ENCODE measurements around the gene SBK2. TPM values are rescaled to one million over a fixed set of nuclear protein-coding genes. Genes with fewer than 3 reads are reported as not detected.
A peak's percentile ranks its signal among the peaks of the same experiment; 100 is the strongest.

SBK2 gene
- total RNA-seq, 2 donors from 2014 or later = 111 to 172 TPM

DNA sequence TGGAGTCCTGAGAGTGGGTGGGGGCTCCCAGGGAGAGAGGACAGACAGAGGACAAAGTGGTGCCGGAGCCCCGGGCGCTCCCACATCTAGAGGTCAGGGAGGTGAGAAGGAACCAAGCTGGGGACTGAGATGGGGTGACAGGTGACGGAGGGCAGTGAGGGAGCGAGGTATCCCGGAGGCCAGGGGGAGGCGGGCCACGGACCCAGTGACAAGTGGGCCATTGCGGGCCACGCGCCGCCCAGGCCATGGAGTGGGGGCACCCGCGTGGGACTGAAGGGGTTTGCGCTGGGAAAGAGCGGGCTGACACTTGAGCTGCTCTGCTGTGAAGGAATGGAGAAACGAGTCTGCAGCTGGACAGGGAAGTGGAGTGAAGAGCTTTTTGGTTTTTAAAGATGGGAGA lies 57.9 kb downstream of the SBK2 start:
- Histone ChIP-seq H3K36me3 (peaks cover 11% of the 10 kb centered on the region), H3K27ac (peak overlapping the region in 1 of 2 donors; percentile 77), H3K27me3 (no peaks in the 10 kb centered on the region), H3K9me3 (no peaks in the 10 kb centered on the region), H3K4me1 (peaks cover 0 to 39% of the 10 kb centered on the region in 2 donors), H3K4me3 (no peak overlapping the region)
- no peak for DNase-seq (ENCODE audit: low spot score)
- TF ChIP-seq CTCF (IDR thresholded peaks at IDR 0.05) = no peak

Other genes starting within 250 kb of the SBK2 start
- 1 to 10 TPM in 1 of 2 donors, not detected in 1; 3.3 TPM for gene TMEM150B, start 211.8 kb downstream of the SBK2 start, total RNA-seq
- gene KMT5C, start 197.3 kb downstream of the SBK2 start, total RNA-seq = 1 to 10 TPM; 2.4 to 3.3 TPM
- gene COX6B2, start 182.4 kb downstream of the SBK2 start, total RNA-seq = not detected
- not detected for gene GARIN5B, start 173.9 kb downstream of the SBK2 start, total RNA-seq
- under 1 TPM in 1 of 2 donors, not detected in 1; 0.16 TPM for gene IL11, start 166.7 kb downstream of the SBK2 start, total RNA-seq
- gene TMEM190, start 160.3 kb downstream of the SBK2 start, total RNA-seq = not detected
- 1 to 10 TPM in 1 of 2 donors, not detected in 1; 1.2 TPM for gene TMEM238, start 152.8 kb downstream of the SBK2 start, total RNA-seq
- 100 to 1,000 TPM; 175 to 319 TPM for gene RPL28, start 151.2 kb downstream of the SBK2 start, total RNA-seq
- 10 to 100 TPM; 19.1 to 22.0 TPM for gene UBE2S, start 129.3 kb downstream of the SBK2 start, total RNA-seq
- gene SHISA7, start 93.8 kb downstream of the SBK2 start, total RNA-seq = not detected
- gene ISOC2, start 75.5 kb downstream of the SBK2 start, total RNA-seq = 10 to 100 TPM; 87.0 to 92.2 TPM
- gene C19orf85, start 72.4 kb downstream of the SBK2 start, total RNA-seq = not detected
- 10 to 100 TPM in 1 of 2 donors, 1 to 10 TPM in 1; 5.6 to 13.2 TPM for gene ZNF628, start 60.5 kb downstream of the SBK2 start, total RNA-seq
- 1 to 10 TPM; 2.3 to 7.0 TPM for gene NAT14, start 51.9 kb downstream of the SBK2 start, total RNA-seq
- 1 to 10 TPM; 3.3 to 6.7 TPM for gene SSC5D, start 48.7 kb downstream of the SBK2 start, total RNA-seq
- gene SBK3, start 8.4 kb upstream of the SBK2 start, total RNA-seq = 100 to 1,000 TPM in 1 of 2 donors, 10 to 100 TPM in 1; 97.5 to 103 TPM
- gene ZNF579, start 43.7 kb upstream of the SBK2 start, total RNA-seq = 1 to 10 TPM; 6.2 to 6.4 TPM
- 10 to 100 TPM in 1 of 2 donors, 1 to 10 TPM in 1; 9.2 to 12.2 TPM for gene FIZ1, start 62.4 kb upstream of the SBK2 start, total RNA-seq
- gene ZNF524, start 63.2 kb upstream of the SBK2 start, total RNA-seq = 10 to 100 TPM; 17.7 to 25.8 TPM
- gene ZNF865, start 68.5 kb upstream of the SBK2 start, total RNA-seq = 10 to 100 TPM; 11.2 to 11.4 TPM
- gene ZNF784, start 87.4 kb upstream of the SBK2 start, total RNA-seq = 10 to 100 TPM in 1 of 2 donors, 1 to 10 TPM in 1; 7.8 to 10.6 TPM
- 10 to 100 TPM; 15.3 to 26.2 TPM for gene ZNF580, start 103.9 kb upstream of the SBK2 start, total RNA-seq
- 1 to 10 TPM; 7.5 to 8.6 TPM for gene ZNF581, start 106.5 kb upstream of the SBK2 start, total RNA-seq
- gene CCDC106, start 111.1 kb upstream of the SBK2 start, total RNA-seq = 10 to 100 TPM; 19.1 to 30.0 TPM
- gene U2AF2, start 117.9 kb upstream of the SBK2 start, total RNA-seq = 10 to 100 TPM; 39.0 to 61.0 TPM
- 100 to 1,000 TPM; 179 to 187 TPM for gene EPN1, start 138.1 kb upstream of the SBK2 start, total RNA-seq
- gene NLRP9, start 201.3 kb upstream of the SBK2 start, total RNA-seq = not detected
- not detected for gene RFPL4A, start 222.0 kb upstream of the SBK2 start, total RNA-seq
- gene RFPL4AL1, start 232.0 kb upstream of the SBK2 start, total RNA-seq = not detected

Measured in right atrium auricular region (tissue), 2 donors.